Measurements from ENCODE around the gene ARL4D. TPM values are rescaled to one million over a fixed set of nuclear protein-coding genes. Genes with fewer than 3 reads are reported as not detected.

Gene ARL4D
- total RNA-seq, 1 experiment from 2014 or later: 11.5 TPM

GRCh38 chr17:43371227-43371821, 27.5 kb upstream of the ARL4D start:
- no peak overlapping the region for H3K4me3 ChIP-seq (replicated peaks in 1 of 2; ENCODE audit: low read depth in 1 of 2, low read length in 2 of 2)
- H3K9ac ChIP-seq (ENCODE audit: low read length): no peak overlapping the region
- no peaks in the 10 kb centered on the region for H3K9me3 ChIP-seq (ENCODE audit: control insufficient read depth in 1 of 2, insufficient read depth in 1 of 2, low read depth in 1 of 2, low read length in 2 of 2)
- peaks cover 20 to 37% of the 10 kb centered on the region in 2 experiments for H3K4me1 ChIP-seq (ENCODE audit: control insufficient read depth in 1 of 2, insufficient read depth in 2 of 2, low read length in 2 of 2)
- no peak overlapping the region for H3K27ac ChIP-seq (ENCODE audit: low read depth, low read length)
- H4K20me1 ChIP-seq (ENCODE audit: insufficient read depth): no peaks in the 10 kb centered on the region
- POLR2A ChIA-PET: no interaction called here
- CTCF ChIA-PET: interaction anchor here (0.8 kb wide), 1 partner anchor 17 kb away, joined by 3 read pairs; no protein-coding TSS in a partner anchor
- RAD21 ChIA-PET (ENCODE audit: low non-redundant PET in 1 of 2, low total read pairs in 2 of 2, uncharacterized antibody in 2 of 2, unreplicated experiment in 2 of 2): no interaction called here
- no peak overlapping the region for H2AFZ ChIP-seq (ENCODE audit: low read depth, low read length, poor library complexity, severe bottlenecking)
- H3K4me2 ChIP-seq (ENCODE audit: low read length): no peak overlapping the region
- ATAC-seq: no peak
- intact Hi-C loops (cut with micrococcal nuclease): no loop called here
- TF ChIP-seq EZH2 (IDR thresholded peaks at IDR 0.05) (no peak), POLR2A (IDR thresholded peaks at IDR 0.05; ENCODE audit: borderline replicate concordance, extremely low read depth, insufficient read depth, insufficient read length) (no peak), ELF1 (IDR thresholded peaks at IDR 0.05; ENCODE audit: borderline replicate concordance, low read depth) (no peak), ZBTB33 (IDR thresholded peaks at IDR 0.05; ENCODE audit: extremely low read depth, insufficient replicate concordance, low read length) (no peak), CBX3 (IDR thresholded peaks at IDR 0.05; ENCODE audit: low read depth) (no peak), TCF7L2 (IDR thresholded peaks at IDR 0.05; ENCODE audit: borderline replicate concordance, extremely low read depth, insufficient read depth, insufficient read length) (no peak), FOSL1 (IDR thresholded peaks at IDR 0.05; ENCODE audit: low read depth) (no peak), REST (IDR thresholded peaks at IDR 0.05; ENCODE audit: low read depth) (no peak), EGR1 (IDR thresholded peaks at IDR 0.05; ENCODE audit: low read depth) (no peak), ZFX (IDR thresholded peaks at IDR 0.05) (no peak)
- BruUV-seq (replicated peaks): no TSS peak
- no peaks in the 10 kb centered on the region for H3K27me3 ChIP-seq (ENCODE audit: insufficient read depth, low read length)
- H3K9me2 ChIP-seq (ENCODE audit: insufficient read depth): no peaks in the 10 kb centered on the region
- no peaks in the 10 kb centered on the region for H3K36me3 ChIP-seq (ENCODE audit: control insufficient read depth in 1 of 2, insufficient read depth in 2 of 2, low read length in 2 of 2)
- H3K79me2 ChIP-seq (ENCODE audit: insufficient read depth, low read length): no peaks in the 10 kb centered on the region
- DNase-seq (ENCODE audit: low read depth, low spot score): no peak

All from HCT116 (cell line).